GM04504 (cell line): Measurements from ENCODE around the gene DDX41.
A peak's percentile ranks its signal among the peaks of the same experiment; 100 is the strongest.
"Not testable (repeated sequence)": the region's sequence is repeated elsewhere in the genome, so short reads cannot be mapped to it uniquely, and the experiment has no call there.

Experiments
- DNase-seq: peaks from one replicate; pipeline ENCODE4 v3.0.0-alpha.2; 2012; ENCODE audit warnings: low read depth

Gene DDX41

GRCh38 chr5:177537389-177538361, 20.9 kb upstream of the DDX41 start:
- DNase-seq: peak; percentile 84

- DNase-seq: no peak
Measured at GRCh38 chr5:177536386-177536785, 19.6 kb upstream of the DDX41 start.

- no peak for DNase-seq
Measured at GRCh38 chr5:177535125-177535524, 18.4 kb upstream of the DDX41 start.

GRCh38 chr5:177534433-177534832, 17.7 kb upstream of the DDX41 start:
- DNase-seq: not testable (repeated sequence)

- DNase-seq: no peak
Measured at GRCh38 chr5:177531209-177531940, 14.6 kb upstream of the DDX41 start.

- DNase-seq: no peak
Measured at GRCh38 chr5:177530638-177531037, 13.9 kb upstream of the DDX41 start.

GRCh38 chr5:177529247-177530203, 12.8 kb upstream of the DDX41 start:
- DNase-seq: no peak

- no peak for DNase-seq
Measured at GRCh38 chr5:177528631-177529030, 11.9 kb upstream of the DDX41 start.

- no peak for DNase-seq
Measured at GRCh38 chr5:177527595-177527994, 10.8 kb upstream of the DDX41 start.

GRCh38 chr5:177526791-177527190, 10.0 kb upstream of the DDX41 start:
- no peak for DNase-seq

GRCh38 chr5:177526191-177526590, 9.4 kb upstream of the DDX41 start:
- DNase-seq: no peak

- DNase-seq: no peak
Measured at GRCh38 chr5:177524941-177525655, 8.3 kb upstream of the DDX41 start.

GRCh38 chr5:177524539-177524900, 7.8 kb upstream of the DDX41 start:
- DNase-seq: no peak

GRCh38 chr5:177523711-177524538, 7.2 kb upstream of the DDX41 start:
- DNase-seq: no peak

GRCh38 chr5:177520916-177521513, 4.3 kb upstream of the DDX41 start:
- no peak for DNase-seq

GRCh38 chr5:177520271-177520670, 3.5 kb upstream of the DDX41 start:
- no peak for DNase-seq

GRCh38 chr5:177519463-177520235, 2.9 kb upstream of the DDX41 start:
- no peak for DNase-seq

- DNase-seq: no peak
Measured at GRCh38 chr5:177515580-177515979, 1.2 kb downstream of the DDX41 start.

- no peak for DNase-seq
Measured at GRCh38 chr5:177514541-177514940, 2.2 kb downstream of the DDX41 start.
